ENCODE results near the gene CLN5. TPM values are rescaled to one million over a fixed set of nuclear protein-coding genes. Genes with fewer than 3 reads are reported as not detected.

The CLN5 gene
- total RNA-seq, 1 donor from 2014 or later: 41.8 TPM

- H3K4me3 ChIP-seq: no peak overlapping the region
- no peaks in the 10 kb centered on the region for H3K36me3 ChIP-seq
- no peaks in the 10 kb centered on the region for H3K9me3 ChIP-seq
- ATAC-seq (no peak), DNase-seq (no peak)
- intact Hi-C loops (cut with DNase I): no loop called here
- H3K27me3 ChIP-seq: no peaks in the 10 kb centered on the region
- no peak for TF ChIP-seq CTCF (IDR thresholded peaks at IDR 0.05)
- H3K4me1 ChIP-seq: no peaks in the 10 kb centered on the region
- no peak overlapping the region for H3K27ac ChIP-seq
Observed at GRCh38 chr13:76971851-76972829, 19.7 kb upstream of the CLN5 start.

DNA sequence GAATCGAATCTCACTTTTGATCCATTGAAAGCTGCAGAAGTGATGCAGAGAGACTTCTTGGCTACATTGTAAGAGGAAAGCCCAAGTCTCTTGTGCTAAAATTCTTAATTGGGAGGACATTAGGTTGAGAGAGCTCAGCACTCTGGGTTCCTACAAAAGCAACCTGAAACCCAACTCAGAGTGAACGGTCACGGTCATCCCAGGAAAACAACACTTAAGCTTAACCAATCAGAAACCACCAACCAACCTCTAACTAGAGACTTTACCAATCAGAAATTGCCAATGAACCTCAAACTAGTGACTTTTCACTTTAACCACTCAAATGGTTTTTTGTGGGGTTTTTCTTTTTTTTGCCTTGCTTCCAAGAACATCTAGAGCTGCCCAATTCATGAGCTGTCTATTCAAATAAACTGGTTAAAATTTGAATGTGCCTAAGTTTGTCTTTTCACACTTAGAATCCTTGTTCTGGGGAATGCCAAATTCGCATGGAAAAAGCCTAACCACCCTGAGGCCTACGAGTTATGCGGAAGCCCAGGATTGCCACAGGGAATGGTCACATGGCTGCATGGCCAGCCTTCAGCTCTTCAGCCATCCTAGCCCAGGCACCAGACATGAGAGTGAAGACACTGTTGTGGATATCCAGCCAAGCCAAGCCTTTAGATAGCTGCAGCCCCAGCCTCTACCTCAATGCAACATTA is 17.8 kb upstream of the CLN5 start:
- H3K4me3 ChIP-seq: no peak overlapping the region
- H3K36me3 ChIP-seq: no peaks in the 10 kb centered on the region
- TF ChIP-seq CTCF (IDR thresholded peaks at IDR 0.05): no peak
- no peak for ATAC-seq
- no peak overlapping the region for H3K27ac ChIP-seq
- H3K9me3 ChIP-seq: no peaks in the 10 kb centered on the region
- no peak for DNase-seq
- no peaks in the 10 kb centered on the region for H3K27me3 ChIP-seq
- H3K4me1 ChIP-seq: no peaks in the 10 kb centered on the region
- intact Hi-C loops (cut with DNase I): no loop called here

- no peak for DNase-seq
- TF ChIP-seq CTCF (IDR thresholded peaks at IDR 0.05): no peak
- ATAC-seq: no peak
- Histone ChIP-seq H3K27ac (no peak overlapping the region), H3K36me3 (no peaks in the 10 kb centered on the region), H3K4me3 (no peak overlapping the region), H3K9me3 (no peaks in the 10 kb centered on the region), H3K4me1 (peaks cover under 1% of the 10 kb centered on the region), H3K27me3 (no peaks in the 10 kb centered on the region)
- intact Hi-C loops (cut with DNase I): no loop called here
Observed at GRCh38 chr13:76974618-76974975, 17.3 kb upstream of the CLN5 start.

- no peak for TF ChIP-seq CTCF (IDR thresholded peaks at IDR 0.05)
- intact Hi-C loops (cut with DNase I): no loop called here
- Histone ChIP-seq H3K9me3 (no peaks in the 10 kb centered on the region), H3K36me3 (no peaks in the 10 kb centered on the region), H3K4me3 (no peak overlapping the region), H3K4me1 (peaks cover 3% of the 10 kb centered on the region), H3K27ac (no peak overlapping the region), H3K27me3 (peaks cover 7% of the 10 kb centered on the region)
- no peak for ATAC-seq
- DNase-seq: no peak
Observed at GRCh38 chr13:76975863-76976262, 16.0 kb upstream of the CLN5 start.

DNA sequence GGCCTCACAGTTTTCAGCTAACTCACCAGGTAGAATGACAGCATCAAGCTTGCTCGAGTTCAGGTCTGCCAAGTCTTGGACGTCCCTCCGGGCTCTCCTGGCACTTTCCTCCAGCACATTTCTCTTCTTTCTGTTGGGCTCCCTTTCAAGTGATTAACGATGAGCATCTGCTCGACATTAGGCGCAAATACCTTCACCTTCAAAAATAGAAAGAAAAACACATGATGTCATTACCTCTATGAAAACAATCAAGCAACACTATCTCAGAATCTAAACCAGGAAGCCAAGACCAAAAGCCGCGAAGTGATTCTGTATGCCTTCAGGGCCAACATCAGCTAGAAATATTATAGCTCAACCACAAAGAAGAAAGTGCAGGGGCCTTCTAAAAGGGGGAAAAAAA is 15.4 kb upstream of the CLN5 start:
- H3K4me1 ChIP-seq: peaks cover 3% of the 10 kb centered on the region
- no peak overlapping the region for H3K27ac ChIP-seq
- DNase-seq (no peak), ATAC-seq (no peak)
- no peaks in the 10 kb centered on the region for H3K36me3 ChIP-seq
- intact Hi-C loops (cut with DNase I): no loop called here
- H3K9me3 ChIP-seq: no peaks in the 10 kb centered on the region
- TF ChIP-seq CTCF (IDR thresholded peaks at IDR 0.05): no peak
- H3K4me3 ChIP-seq: no peak overlapping the region
- peaks cover 10% of the 10 kb centered on the region for H3K27me3 ChIP-seq
